GM19452 (cell line): ENCODE measurements around the gene CRIP3.
A peak's percentile ranks its signal among the peaks of the same experiment; 100 is the strongest.

Experiments
- ATAC-seq: cut with Tn5 transposase; IDR thresholded peaks from one replicate; pipeline ENCODE4 v1.9.1; 2021; ENCODE audit not compliant: unreplicated experiment

Gene CRIP3

GRCh38 chr6:43274916-43275597 lies 33.6 kb downstream of the CRIP3 start:
- no peak for ATAC-seq

DNA sequence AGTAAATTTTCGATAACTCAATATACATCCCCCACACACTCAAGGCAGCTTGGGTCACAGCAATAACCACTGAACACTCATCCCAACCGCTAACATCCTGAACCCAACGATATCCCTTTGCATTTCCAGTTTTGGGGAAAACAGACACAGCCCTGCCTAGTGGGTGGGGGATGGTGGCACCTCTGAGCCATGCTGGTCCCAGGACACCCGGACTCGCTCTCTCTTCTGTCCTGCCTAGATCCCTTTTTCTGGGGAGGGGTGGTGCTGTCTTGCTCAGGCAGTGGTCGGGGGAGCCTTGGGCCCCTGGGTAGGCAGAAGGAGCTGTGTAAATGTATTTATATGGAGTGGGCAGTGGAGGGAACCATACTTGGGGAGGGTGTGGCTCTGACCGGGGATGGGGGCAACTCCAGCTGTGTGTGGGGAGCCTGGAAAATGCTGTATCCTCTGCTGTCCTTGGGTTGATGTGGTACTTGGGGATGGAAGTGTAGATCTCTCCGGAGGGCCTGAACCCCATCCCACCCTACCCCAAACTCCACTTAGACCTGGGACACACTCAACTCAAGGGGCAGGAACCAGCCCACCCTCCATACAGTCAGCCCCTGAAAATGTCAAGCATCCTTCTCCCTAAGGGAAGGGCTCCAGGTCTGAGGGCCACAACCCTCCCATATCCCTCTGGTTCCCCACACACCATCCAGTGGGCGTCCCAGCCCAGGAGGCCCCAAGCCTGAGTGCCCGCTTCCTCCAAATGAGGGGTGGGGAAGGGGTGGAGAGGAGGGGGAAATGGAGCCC lies 34.3 kb downstream of the CRIP3 start:
- no peak for ATAC-seq

- no peak for ATAC-seq
These were observed 34.9 kb downstream of the CRIP3 start for GRCh38 chr6:43273707-43274106.

GRCh38 chr6:43271944-43272343 lies 36.7 kb downstream of the CRIP3 start:
- ATAC-seq: no peak

DNA sequence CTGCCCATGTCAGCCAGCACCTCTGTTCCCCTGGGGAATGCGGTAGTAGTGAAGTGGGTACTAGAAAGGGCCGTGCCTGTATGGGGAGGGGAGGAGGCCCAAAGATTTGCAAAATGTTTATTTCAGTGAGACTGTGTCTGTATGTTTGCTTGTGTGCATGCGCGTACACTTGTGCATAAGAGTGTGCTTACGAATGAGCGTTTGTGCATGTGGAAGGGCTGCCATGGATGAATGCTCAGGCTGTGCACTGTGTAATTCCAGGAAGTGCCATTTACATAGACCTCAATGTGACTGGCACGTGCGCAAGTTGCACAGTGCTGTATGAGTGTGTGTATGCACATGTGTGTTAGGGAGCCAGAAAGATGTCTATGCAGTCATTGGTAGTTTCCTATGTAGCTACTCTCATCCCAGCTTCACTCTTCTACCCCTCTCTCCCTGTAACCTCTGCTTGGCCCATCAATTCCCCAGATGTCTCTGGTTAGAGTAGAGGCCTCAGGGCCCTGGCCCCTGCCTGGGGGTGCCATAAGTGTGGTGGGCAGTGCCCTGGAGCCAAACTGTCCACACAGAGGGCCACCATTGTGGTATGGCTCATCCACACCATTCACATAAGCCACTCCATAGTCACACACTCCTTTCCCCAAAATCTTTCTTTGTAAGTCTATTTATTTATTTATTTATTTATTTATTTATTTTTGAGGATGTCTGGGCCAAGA lies 37.4 kb downstream of the CRIP3 start:
- no peak for ATAC-seq

GRCh38 chr6:43269273-43270007 lies 39.2 kb downstream of the CRIP3 start:
- no peak for ATAC-seq

DNA sequence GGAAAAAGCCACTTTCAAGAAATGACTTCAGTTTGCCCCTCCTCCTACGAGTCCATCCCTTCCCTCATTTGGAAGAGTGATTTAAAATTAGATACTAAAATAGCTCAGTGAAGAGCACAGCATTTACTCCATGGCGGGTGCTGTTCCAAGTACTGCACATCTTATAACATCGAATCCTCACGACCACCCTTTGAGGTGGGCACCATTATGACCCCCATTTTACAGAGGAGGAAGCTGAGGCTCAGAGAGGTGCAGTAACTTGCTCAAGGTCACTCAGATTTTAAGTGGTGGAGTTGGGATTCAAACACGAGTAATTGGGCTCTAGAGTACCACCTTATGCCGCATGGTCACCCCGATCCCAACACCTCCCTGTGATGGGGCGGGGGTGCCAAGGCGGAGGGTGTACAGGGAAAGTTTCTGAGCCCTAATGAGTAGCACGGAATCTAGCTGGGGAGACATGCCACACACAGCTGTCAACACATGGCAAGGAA lies 39.8 kb downstream of the CRIP3 start:
- ATAC-seq: no peak

DNA sequence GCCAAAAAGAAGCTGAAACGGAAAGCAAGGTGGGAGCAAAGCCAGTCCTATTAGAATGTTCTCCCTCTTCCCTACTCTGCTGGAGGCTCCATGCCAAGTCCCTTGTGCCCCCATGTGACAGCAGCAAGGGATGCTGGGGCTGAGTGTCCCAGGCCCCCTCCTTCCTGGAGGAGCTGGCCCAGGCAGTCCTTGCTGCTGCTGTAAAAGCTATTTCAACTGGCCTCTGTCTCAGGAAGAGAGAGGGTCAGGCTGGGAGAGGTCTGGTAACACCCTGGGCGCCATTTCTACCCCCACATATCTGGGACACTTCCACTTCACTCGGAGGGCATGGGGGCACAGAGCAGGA lies 40.3 kb downstream of the CRIP3 start:
- no peak for ATAC-seq

DNA sequence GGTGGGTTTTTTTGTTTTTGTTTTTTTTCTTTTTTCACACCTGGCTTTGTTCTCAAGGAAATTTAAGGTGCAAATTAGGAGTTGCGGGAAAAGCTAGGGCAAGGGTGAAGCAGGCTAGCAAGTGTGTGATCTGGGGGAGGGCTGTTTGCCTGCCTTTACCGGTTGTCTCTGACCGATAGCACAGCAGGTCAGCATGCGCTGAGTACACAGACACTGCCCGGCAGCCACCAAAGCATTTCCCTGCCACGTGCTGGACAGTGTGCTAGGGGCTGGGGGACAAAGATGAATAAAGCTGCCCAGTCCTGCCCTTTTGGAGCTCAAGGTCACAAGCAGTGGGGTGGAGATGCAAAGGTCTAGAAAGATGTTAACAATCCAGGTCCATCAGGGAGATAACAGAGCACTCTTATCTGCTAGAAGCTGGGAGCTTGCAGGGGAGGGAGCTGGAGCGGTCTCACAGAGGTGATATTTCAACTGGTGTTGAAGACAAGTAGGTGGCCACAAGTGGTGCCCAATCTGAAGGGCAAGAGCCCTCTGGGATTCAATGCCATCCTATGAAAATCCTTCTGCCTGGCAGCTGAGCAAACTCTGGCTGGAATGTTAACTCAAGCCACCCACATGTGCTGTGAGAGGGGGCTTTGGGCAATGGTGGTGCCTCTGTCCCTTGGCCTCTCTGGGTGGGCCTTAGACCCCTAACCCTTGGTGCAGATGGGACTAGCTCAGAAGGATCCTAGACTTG lies 40.8 kb downstream of the CRIP3 start:
- no peak for ATAC-seq

DNA sequence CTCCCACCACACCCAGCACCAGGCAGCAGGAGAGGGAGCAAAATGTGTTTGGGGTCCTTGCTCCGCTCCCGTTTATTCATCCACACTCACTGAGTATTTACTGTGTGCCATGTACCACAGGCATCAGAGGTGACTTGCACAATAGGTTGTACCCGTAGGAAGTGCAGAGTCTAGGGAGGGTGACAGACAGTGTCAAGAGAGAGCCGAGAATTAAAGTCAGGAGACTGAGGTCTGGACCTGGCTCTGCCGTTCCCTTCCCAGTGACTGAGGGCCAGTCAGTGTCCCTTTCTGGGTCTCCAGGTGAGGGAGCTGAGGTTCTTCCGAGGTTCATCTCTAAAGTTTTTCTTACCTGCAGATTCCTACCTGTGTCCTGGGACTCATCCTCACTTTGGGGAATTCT lies 43.1 kb downstream of the CRIP3 start:
- no peak for ATAC-seq

DNA sequence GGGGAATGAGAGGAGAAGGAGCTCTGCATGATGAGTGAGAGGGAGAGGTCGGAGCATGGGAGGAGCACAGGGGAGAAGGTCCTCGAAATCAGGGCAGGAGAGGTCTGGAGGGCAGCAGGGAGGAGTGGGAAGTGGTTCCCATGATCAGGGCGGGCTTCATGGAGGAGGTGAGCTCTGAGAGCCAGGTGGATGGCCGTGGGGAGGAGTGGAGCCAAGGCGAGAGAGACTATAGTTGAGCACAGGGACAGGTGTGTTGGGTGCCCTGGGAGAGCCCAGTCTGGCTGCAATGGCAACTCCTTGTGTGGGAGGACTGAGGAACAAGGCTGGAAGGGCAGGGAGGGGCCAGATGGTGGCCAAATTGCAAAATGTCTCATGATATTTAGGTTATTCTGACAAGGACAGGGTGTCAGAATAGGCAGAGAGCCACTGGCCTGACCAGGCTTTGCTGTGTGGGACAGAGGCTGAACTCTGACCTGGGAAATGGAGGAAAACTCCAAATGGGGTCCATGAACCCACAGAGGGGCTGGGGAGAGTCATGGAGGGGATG lies 44.0 kb downstream of the CRIP3 start:
- no peak for ATAC-seq

- ATAC-seq: peak; percentile 78
These were observed 45.1 kb downstream of the CRIP3 start for GRCh38 chr6:43263314-43264178.

DNA sequence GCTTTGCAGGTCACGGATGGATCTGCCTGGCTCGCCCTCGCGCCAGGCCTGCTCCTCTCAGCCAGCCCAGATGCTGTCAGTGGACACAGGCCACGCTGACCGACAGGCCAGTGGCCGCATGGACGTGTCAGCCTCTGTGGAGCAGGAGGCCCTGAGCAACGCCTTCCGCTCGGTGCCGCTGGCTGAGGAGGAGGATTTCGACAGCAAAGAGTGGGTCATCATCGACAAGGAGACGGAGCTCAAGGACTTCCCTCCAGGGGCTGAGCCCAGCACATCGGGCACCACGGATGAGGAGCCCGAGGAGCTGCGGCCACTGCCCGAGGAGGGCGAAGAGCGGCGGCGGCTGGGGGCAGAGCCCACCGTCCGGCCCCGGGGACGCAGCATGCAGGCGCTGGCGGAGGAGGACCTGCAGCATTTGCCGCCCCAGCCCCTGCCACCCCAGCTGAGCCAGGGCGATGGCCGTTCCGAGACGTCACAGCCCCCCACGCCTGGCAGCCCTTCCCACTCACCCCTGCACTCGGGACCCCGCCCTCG lies 45.8 kb downstream of the CRIP3 start:
- ATAC-seq: no peak

DNA sequence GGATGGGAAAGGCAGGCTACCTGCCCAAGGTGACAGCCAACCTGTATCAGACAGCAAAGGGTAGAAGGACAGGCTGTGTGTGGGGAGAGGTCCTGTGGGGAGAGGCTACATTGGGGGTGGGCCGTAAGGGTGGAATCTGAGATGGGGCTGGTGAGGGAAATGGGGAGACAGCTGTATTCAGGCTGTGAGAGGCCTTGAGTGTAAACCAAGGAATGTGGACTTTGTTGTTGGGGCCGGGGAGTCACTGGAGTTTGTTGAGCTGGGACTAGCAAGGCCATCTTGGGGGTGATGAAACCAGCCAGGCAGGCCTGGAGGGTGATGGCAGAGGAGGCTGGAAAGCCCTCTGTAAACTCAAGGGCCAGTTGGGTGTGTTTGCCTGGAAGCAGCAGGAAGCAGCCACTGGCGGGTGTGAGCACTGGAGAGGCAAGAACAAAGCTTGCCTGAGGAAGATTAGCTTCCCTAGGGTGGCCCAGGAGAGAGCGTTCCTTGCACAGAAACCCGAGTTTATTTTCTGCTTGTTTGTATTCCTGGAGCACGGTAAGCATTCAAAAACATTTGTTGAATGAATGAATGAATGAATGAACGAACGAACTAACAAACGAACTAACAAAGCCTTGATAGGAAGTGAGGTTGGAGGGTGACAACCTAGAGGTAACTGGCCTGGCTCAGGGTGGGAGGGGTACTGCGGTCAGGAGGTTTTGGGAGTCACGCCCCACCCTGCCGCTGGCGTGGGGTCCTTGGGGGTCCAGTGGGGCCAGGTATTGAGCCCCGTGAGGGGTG lies 46.4 kb downstream of the CRIP3 start:
- ATAC-seq: no peak

DNA sequence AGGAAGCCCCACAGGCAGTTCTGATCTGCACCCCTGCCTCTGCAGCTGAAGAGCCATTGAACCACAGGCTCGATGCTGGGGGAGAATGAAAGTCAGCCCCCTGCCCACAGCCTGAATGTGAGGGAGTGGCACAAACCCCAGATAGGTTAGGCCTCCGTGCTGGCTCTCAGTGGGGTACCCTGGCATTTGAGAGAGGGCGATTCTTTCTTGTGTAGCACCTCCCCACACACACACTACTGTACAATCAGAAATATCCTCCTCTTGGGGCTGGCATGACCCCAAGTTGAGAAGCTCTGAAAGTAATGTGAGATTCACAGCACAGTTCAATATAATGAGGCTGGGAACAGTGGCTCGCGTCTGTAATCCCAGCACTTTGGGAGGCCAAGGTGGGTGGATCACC lies 47.4 kb downstream of the CRIP3 start:
- no peak for ATAC-seq

DNA sequence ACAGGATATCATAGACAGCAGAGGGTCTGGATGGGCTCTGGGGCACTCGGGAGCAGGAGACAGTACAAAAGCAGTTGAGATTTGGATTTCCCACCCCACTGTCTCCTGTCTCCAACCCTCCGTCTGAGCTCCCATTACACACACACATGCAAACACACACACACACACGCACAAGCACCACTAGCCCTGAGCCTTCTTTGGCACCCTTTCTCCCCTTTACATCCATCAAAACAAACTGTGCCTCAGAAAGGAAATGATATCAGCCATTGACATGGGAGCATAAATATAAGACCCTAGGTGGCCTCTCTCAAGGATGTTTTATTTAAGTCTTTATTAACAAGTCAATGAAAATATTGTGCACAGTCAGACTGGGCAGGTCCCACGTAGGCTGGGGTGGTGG lies 47.8 kb downstream of the CRIP3 start:
- ATAC-seq: no peak

GRCh38 chr6:43258807-43259686 lies 49.6 kb downstream of the CRIP3 start:
- ATAC-seq: no peak
